GM20000 (cell line): Measurements from ENCODE around the gene SLC25A26.

Experiments
- DNase-seq: peaks from one replicate; pipeline ENCODE4 v3.0.0; 2012; ENCODE audit warnings: low spot score
- TF ChIP-seq, protein P1 (sequence below): IDR thresholded peaks from 2 replicates; pipeline ENCODE4 v1.5.1; 2012; ENCODE audit warnings: mild to moderate bottlenecking, control low read depth; ENCODE audit errors: extremely low read depth, missing control alignments

Gene SLC25A26

DNA sequence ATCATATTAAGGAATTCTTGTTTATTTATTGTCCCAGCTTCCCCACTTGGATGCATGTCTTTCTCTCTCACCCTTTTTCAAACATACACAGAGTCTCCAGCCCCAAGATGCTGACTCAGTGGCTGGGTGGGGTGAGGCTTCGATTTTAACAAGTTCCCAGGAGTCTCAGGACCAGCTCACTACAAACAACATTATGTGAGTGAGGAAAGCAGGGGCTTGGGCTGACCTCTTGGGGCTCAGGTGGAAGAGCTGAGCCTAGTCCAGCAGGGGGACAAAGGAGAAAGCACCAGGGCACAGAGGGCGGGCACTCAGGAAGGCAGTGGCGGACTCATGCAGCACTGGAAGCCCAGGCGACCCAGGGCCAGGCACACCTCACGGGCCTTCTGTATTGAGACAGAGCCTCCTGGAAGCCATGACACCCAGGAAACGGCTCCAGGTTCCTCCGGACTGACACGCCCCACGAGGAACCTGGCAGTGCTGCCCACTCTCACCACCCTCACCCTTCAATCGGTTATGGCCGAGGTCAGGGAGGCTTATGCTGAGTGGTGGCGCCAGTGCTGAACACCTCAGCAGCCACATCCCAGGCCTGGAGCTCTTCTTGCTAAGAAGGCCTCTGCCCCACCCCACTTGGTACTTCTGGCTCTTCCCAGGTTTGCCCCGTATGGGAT is 182.7 kb downstream of the SLC25A26 start:
- TF ChIP-seq, protein P1, sequence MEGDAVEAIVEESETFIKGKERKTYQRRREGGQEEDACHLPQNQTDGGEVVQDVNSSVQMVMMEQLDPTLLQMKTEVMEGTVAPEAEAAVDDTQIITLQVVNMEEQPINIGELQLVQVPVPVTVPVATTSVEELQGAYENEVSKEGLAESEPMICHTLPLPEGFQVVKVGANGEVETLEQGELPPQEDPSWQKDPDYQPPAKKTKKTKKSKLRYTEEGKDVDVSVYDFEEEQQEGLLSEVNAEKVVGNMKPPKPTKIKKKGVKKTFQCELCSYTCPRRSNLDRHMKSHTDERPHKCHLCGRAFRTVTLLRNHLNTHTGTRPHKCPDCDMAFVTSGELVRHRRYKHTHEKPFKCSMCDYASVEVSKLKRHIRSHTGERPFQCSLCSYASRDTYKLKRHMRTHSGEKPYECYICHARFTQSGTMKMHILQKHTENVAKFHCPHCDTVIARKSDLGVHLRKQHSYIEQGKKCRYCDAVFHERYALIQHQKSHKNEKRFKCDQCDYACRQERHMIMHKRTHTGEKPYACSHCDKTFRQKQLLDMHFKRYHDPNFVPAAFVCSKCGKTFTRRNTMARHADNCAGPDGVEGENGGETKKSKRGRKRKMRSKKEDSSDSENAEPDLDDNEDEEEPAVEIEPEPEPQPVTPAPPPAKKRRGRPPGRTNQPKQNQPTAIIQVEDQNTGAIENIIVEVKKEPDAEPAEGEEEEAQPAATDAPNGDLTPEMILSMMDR, result no peak
- DNase-seq, result no peak

DNA sequence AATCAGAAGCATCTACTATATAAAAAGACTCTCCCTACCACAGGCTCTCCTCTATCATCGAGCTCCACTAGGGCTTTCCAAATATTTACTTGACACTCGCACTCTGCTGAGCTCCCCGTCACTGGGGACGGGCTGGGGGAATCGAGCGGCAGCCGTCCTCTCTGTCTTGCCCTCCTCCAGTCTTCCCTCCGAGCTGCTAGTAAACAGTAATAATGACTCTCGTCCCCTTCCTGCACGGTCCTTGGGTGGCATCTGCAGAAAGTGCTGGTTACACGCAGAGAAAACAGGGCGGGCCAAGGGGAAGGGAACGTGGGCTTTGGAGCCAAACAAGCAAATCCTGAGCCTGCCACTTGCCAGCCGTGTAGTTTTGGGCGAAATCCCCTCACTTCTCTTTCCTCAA is 183.4 kb downstream of the SLC25A26 start:
- TF ChIP-seq, protein P1, result no peak
- DNase-seq, result no peak

DNA sequence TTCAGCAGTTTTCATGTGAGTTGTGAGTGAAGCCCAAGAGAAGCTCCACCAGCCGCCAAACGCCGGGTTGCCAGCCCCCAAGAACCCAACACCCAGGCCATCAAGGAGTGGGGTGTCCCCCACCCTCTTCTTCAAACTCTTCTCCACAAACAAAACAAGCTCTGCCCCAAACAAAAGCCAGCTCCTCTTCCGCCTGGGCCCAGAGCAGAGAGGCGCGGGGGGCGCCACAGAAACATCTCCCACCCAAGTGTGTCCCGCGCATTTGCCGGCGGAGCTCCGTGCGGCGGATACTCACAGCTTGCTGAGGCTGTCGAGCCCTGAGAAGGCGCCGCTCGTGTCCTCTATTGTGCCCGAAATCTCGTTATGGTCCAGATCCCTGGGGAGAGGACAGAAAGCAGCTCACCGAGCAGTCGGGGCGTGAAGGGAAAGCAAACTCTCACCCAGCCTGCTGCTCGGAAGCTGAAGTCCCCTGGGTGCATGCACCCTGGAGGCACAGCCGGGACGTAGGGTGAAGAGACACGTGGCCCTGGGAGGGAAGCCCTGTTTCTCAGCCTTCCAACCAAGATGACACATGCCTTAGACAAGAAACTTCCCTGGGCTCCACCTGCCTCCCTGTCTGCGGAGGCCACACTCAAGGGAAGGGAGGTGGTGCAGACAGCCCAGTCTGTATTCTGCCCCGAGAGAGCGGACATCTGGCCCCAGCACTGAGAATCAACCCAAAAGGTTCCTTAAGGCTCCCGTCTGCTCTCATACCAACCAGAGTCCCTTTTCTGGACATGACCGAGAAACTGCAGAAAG is 184.3 kb downstream of the SLC25A26 start:
- TF ChIP-seq, protein P1, result no peak
- DNase-seq, result no peak

DNA sequence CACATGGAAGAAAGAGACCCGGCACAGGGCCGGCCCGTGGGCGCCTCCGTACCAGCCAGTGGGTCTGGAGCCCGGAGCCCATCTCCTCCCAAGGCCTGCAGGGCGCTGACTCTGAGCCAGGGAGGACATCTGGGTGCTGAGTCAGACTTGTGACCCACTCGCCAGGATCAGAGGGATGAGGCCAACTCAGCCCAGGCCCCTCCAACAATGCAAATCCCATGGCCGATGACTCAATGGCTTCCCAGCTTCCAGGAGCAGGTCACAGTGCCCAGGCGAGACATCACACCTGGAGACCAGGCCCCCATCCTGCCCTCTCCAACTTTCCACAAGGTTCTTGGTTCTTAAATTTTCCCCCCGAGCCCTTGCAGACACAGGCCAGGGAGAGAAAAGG is 184.9 kb downstream of the SLC25A26 start:
- TF ChIP-seq, protein P1, result no peak
- DNase-seq, result no peak

DNA sequence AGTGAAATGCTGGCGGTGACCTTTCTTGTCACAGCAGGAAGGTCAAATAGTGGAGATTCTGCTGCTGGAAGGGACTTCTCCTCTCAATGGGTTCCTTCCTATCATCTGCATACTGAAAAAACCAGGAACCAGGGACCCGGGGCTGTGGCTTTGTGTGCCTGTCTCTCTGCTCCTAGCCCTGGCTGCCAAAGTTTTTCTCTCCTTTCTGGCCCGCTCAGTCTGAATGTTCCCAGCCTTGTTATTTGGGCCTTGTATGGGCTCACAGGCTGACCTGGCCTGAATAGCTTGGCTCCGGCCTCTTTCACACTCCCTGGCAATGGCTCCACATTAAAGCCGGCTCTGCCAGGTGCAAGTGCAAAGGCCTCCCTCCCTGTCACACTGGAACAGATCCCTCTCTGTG is 185.4 kb downstream of the SLC25A26 start:
- no peak for DNase-seq

DNA sequence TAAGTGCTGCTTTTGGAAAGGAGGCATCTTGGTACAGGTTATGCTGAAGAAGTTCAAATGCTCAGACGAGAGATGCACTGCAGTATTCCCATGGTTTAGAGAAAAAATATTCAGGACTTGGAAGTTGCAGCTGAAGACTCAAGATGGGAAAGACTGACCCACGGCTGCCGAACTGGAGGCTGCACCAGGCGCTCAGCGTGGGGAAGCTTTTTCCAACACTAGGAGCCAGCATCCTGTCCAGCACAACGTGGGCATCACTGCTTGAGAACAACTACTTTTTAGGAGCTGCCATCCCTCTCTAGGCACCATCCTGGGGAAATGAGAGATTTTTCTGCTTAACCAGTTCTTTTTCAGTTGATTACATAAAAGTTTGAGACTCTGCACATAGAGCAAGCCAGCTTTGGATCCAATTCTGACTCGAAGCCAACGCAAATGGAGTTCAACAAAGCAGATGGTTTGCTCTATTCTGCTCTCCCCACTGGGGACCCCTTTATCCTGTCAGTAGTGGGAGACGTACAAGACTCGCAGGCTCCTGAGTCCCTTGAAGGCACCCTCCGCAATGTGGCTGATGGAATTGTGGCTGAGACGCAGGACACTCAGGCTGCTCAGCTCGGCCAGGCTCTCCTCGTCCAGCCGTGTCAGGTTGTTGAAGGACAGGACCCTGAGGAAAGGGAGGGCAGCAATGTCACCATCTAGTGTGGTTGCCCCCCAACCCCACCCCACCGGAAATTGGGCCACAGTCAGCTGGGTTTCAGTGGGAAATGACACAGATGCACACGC is 186.2 kb downstream of the SLC25A26 start:
- TF ChIP-seq, protein P1, result no peak
- no peak for DNase-seq

More for the DNA sequence above, 185.4 kb downstream of the SLC25A26 start:
- TF ChIP-seq, protein P1, result no peak

DNA sequence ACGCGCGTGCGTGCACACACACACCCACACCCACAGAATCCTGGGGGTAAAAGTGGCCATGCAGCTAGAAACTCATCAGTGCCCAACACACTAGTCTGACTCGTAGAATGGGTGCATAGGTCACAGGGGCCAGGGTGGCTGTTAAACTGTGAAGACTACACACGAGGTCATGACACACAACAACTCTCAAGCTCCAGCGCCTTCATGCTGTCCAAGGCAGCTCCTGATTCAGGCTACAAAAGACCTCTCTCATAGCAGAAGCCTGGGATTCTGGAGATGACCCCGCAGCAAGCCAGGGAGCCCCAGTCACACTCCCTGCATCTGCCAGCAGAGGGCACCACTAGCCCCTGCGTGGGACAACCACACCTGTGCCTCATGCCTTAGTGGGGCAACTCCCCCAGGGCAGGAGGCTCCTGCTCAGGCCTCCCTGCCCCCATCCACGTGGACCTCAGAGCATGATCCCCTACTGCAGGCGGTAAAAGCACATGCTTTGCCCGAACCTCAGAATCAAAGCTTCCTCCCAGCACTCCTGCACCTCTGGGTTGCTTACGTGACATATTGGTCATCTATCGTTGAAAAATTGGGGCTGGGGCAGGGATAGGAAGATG is 186.9 kb downstream of the SLC25A26 start:
- TF ChIP-seq, protein P1, result peak; percentile 67
- DNase-seq, result peak; percentile 90
